HG03571 (cell line): ENCODE data around the gene CNN3.

Experiments
- ATAC-seq: cut with Tn5 transposase; IDR thresholded peaks from one replicate; pipeline ENCODE4 v1.9.1; 2021; ENCODE audit not compliant: unreplicated experiment

The CNN3 gene

DNA sequence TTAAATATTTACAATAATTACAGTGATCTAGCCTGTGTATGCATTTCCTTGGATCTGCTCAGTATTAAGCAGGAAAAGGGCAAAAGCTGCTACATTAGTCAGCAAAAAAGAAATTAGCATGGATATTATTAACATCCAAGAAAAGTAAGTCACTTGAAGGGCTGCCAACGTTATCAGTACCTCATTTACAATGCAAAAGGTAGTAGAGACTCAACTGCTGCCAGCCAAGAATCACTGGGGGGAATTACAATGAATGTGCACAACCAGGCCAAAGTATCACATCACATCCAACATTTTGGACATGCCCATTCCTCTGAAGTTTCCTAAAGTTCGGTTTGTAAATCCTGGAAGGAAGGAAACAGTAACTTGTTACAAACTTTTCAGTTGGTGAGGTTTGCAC, 1.9 kb downstream of the CNN3 start:
- ATAC-seq = no peak

DNA sequence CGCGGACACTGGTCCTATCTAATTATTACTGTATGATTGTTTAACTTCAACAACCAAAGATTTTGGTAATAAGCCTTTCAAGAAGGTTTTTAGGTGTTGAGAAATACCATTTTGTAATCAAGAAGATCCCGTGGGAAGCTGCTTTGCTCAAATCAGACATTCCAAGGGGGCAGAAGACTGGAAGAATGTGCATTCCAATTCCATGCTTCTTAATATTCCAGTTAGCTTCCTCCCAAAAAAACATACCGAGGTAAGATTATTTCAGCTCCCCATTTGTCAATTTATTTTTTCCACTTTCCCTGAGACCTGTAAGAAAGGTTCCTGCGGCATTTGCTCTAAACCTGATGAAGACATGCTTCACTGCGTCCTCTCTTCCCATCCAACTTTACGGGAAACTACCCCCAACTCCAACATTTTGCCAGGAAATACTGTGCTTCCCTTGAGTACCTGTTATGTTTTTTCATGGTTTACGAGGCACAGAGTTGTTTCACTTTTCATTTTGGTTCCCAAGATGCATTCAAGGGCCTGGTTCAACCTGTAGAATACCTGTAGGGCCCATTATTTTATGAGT, 4.1 kb downstream of the CNN3 start:
- no peak for ATAC-seq

DNA sequence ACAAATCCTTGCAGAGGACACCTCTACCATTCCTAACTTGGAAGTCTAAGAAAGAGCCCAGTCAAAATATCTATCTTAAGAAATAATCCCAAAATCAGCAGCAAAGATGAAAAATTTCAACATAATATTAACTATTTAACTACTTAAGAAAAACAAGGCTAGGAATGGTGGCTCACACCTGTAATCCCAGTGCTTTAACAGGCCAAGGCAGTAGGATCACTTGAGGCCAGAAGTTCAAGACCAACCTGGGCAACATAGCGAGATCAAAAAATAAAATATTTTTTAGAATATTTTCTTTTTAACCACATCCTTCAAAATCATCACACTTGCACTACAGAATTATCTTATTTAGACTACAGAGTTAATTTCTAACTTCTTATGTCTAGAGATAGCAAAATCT, 4.9 kb downstream of the CNN3 start:
- ATAC-seq = no peak

DNA sequence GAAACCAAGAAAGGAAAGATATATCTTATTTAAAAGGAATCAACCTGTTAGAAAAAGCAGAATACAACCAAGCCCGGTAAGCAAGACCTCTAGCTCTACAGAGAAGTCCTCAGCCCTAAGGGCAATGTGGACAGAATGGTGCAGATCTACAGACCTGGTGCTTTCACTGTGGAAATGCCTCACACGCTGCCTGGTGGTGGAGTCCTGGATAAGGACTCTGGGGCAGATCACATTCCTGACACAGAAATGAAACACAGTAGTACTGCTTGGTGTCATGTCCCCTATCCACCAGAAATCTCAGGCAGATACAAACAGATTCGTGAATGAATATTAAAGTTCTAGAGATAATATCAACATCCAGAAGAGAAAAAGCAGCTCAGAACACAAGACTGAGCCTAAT, 6.8 kb downstream of the CNN3 start:
- ATAC-seq = no peak

DNA sequence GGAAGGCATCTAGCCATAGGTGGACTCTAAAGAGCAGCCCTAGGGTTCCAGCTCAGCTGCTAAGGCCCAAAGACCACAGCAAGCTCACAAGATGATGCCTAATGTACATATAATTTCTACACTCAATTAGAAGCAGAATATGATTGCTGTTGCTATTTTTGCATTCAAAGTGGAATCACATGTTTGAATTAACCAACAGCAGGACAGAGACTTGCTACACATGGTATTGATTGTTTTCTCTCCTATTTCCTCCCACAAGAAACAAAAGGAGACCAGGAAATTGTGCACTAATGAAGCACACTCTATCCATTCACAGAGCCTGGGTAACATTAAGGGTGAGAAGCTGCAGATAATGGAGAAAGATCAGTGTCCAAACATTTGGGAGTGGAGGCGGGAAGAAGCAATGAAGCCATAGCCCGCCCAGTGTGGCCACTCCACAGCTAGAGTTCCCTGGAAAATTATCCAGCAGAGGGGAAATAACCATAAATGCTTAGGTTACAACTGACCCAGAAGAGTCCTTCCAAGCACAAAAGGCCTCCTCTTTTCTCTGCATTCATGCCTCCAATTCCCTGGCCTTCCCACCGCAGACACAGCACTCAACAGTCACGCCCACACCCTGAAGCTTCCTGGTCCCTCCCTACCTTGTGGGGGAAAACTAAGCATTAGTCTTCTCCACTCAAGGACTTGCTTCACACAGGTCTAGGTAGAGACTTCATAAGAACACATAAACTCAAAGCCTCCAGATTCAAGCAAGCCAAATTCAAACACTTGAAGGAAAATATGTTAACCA, 7.5 kb downstream of the CNN3 start:
- ATAC-seq = no peak

DNA sequence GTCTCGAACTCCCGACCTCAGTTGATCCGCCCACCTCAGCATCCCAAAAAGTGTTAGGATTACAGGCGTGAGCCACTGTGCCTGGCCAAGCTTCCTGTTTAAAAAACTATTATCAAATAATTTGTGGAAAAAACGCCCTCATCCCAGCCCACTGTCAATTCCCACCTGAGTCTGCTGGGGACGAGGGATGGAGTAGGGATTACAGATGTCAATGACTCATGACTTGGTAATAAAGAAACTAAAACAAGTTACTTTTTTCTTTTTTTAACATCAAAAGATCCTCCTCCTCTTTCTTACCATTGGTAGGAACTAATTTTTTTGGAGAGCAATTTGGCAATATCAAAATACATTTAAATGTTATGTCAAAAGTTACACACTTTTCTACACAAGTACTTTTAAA, 9.7 kb downstream of the CNN3 start:
- no peak for ATAC-seq

DNA sequence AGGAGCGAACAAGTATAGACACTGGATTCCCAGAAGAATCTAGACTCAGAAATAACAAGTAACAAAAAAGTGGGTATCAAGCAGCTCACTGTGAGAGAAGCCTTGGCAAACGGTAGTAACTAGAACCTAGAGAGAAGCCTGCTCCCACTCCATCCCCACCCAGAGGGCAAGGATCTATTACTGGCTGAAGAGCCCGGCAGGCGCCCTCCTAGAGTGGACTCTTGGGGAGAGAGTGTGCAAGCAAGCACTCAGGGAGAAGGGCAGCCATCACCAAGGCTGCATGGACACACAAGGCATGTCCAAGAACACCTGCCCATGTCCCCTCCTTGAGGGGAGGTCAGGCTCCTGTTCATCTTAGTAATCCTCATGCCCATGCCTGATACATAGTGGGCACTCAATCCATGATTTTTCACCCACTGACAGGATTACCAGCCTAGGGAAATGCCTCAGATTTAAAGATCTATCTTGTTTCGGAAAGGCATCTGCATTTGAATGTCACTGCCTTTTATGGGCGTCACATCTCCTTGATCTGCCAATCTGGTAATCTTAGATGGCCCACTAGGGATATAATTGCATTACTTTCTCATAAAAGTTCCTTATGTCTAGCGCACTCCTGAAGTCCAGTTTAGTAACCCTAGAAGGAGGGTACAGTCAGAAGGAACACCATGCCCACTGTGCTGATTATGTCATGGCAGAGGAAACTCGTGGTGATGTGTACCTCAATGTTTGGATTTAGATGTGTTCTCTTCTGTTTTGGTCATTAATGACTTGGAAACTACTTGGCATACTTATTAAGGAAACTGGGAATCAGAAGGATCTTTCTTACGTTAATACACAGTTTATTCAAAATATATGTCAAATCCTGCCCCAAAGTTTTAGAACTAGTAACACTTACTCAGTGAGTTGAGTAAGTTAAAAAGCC, 14.4 kb downstream of the CNN3 start:
- ATAC-seq = no peak

DNA sequence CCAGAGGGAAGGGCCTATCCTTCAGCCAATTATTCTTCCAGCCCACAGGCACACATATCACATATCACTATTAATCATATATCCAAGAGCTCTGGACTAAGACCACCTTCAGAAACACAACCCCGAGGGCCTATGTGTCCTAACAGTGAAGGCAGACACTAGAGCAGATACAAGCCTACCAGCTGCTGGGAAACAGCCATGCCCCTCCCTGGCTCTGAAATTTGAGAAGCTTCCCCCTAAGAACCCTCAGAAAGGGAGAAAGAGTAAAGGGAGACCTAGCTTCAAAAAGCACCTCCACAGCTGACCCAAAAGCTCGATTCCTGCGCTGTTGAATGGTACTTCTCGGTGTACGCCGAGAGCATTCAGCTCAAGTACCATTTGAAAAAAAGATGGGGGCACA, 17.4 kb downstream of the CNN3 start:
- ATAC-seq = no peak

DNA sequence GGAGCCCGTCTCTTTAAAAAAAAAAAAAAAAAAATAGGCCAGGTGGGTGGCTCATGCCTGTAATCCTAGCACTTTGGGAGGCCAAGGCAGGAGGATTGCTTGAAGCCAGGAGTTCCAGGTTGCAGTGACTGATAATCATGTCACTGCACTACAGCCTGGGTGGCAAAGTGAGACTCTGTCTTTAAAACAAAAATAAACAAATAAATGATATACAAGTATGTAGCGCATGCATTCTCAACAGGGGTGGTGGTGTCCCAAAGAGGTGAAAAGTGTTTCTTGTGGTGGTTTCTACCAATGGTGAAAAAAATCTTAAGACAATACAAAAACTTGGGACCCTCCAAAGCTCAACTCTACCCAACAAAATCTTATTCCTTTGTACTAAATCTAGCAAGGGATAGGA, 17.9 kb downstream of the CNN3 start:
- no peak for ATAC-seq

DNA sequence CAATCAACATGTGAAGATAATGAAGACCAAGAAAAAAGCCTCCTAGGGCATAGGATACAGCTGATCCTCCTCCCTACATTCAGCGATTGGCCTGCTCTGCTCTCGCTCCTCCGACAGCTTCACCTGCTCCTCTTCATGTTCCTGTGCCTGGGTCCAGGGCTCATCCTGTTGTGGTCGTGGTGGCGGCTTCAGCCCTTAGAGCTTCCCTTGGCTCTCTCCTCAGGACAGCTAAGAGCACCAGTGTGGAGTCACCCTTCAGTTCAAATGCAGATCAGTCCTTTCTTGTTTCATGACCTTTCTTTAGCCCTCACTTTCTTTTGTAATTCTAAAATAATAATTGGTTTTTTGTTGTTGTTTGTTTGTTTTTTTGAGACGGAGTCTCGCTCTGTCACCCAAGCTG, 18.7 kb downstream of the CNN3 start:
- ATAC-seq = no peak

DNA sequence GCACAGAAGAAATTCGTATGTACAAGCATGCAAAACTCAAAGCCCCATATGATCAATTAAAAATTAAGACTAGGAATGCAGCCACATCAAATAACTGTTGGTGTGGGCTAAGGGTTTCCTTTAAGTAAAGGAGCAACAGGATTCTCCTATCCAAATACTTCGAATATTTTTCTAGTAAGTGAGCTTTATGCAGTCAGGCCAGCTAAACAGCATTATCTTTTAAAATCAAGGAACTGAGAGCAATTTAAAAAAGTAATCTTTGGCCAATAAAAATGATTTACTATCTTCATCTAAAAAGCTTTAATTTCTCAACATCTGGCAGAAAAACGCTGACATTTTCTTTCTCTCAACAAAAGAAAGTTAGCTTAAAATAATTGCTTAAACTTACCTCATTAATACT, 19.8 kb downstream of the CNN3 start:
- no peak for ATAC-seq

DNA sequence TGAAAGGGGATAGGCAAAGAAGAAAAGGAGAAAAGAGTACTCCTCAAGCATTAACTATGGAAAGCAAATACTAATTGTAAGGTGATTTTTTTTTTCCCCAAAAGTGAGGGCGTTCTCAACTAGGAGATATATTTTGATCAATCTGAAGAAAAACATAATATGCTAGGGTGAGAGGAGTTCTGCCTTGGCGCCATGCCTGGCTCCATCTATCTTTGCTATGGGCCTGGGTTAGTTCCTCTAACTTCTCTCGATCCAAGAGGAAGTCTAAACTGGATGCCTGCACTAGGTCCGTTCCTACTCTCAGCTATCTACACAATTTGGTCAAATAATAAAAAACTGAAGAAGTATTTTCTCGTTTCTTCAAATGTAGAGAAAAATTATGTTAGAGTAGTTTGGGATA, 20.5 kb downstream of the CNN3 start:
- no peak for ATAC-seq

DNA sequence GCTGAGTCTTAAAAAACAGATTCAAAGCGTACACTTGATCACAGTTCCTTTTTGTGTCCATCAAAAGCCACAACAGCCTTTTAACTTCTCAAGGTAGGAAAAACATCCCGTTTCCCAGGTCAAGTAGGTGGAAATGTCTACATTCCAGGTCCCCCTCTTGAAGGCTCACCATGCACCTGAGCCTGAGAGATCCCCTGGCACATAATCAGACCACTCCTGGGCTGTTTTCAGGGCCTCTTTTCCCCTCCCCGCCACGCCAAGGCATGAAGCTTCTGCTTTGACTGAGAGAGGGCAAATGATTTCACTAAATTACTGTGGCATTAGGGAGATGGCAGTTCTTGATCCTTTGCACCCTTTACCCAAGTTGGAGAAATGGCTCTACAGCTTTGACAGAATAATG, 21.7 kb downstream of the CNN3 start:
- ATAC-seq = no peak

DNA sequence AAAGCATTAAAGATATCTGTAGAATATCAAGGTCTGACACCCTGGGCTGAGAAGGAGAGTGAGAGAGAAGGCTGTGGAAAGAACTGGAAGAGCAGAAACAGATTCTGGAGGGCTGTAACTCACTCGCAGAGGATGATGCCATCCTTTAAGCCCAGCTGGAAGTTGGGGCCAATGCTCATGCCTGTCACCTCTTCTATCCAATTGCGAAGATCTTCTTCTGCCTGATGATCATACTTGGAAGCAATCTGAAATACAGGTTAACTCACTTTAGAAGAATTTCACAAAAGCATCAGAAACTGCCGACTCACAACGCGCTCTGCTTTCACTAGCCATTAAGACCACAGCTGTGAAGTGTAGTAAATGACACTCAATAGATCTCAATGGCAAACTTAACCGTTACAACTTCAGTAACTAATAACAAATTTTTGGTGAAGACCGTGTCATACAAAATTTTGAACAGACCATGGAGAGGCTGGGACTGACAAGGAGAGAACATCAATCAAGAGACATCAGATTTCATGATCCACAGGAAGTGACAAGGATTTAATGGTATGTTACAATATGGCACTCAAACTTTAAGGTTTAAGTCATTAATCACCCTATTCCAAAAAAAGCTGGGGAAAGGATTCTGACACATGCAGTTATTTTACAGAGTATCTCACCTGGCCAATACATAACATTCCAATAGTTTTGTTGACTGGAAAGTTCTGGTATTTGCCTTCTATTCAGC, 23.5 kb downstream of the CNN3 start:
- ATAC-seq = no peak

DNA sequence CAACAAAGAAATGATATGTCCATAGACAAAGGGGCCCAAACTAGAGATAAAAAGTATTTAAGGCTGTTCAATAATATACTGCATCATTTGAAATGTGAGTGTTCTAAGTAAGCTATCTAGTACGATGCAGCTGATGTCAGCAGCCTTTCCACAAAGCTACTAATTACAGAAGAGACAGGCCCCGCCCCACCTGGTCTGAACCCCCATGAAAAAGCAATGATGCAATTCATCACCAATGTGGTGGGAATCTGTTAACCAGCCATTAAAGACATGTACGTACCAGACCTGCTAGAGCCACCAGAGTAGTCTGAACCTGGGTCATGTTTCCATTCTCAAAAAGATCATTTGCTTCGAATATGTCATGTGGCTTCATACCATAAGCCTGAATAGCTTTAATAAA, 25.1 kb downstream of the CNN3 start:
- ATAC-seq = no peak

DNA sequence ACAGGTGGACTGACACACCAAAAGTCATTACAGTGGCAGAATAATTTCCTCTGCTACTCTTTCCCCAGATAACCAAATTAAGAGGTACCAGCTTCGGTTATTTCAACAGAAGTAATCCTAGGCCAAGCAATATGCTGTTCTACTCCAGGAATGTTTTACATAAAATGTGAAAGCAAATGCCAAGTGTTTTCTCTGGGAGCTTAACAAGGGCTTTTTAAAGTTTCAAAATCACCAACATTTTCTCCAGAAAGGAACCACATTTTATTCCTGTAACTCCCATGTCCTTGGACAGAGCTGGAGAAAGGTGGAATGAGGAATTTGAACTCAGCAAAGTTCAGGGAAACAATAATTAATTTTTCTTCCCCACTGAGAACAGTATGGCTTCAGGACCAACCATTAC, 27.2 kb downstream of the CNN3 start:
- no peak for ATAC-seq

DNA sequence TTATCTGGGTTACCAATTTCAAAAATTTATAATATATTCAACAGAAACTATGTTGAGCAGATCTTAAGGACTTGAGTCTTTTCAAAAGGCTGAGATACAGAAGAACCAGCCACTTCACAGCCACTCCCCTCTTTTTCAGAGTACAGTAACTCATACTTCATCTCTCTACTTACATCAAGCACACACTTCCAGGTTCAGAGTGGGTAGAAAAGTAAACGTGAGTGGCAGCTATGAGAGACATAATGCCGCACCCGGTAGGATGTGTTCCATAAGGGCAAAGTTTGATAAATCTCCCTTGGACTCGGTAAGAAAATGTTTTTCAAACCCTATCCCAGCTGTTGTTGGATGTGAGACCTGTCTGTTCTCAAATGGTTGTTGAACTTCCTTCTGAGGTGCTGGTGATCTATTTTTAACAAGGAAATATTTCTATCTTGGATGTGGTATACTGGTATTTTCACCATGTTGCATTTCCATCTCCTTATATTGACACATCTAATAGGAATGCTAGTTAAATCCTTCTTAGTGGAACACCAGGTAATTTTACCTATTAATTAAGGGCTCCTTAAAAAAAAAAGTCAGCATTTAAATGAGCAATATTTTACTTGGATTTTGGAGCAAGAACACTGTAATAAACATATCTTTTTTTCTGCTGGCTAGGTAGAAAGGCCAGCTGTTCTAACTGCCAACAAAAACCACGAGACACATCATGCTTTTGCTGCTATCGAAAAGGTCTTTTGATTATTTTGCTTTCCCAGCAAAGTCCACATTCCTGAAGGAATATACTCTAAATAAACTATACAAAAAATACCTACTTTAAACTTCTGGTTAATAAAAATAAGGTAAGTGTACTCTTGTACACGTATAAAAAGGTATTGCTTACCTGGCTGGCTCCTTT, 28.2 kb downstream of the CNN3 start:
- ATAC-seq = no peak

DNA sequence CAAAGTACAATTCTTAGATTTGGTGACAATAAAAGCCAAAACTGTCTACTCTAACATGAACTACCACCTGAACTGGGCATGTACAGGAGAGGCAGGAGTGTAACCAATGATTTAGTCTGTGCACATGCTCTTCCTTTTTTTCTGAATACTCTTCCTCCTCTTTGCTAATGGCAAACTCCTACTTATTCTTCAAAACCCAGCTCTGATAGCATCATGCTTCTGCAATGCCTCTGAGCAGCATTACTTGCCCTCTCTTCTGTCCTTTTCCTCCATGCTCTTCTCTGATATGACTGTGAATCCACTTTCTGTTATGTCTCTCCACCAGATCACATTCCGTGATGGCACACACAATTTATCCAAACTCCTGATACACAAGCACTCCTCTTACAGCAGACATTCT, 31.4 kb downstream of the CNN3 start:
- no peak for ATAC-seq

DNA sequence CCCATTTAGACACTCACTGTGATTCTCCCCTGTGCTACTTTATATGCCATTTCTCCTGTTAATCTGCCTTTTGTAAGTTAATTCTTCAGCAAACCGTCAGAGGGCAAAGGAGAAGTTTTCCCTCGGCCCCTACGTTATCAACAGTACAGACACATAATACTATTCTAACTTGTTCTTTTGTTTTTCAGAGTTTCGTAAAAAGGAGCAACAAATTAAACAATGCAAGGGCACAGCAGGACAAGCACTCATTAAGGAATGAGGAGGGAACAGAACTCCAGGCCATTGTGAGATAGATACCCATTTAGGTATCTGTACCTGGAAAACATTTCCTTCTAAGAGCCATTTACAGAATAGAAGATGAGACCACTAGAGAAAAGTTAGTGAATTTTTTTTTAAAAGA, 32.3 kb downstream of the CNN3 start:
- ATAC-seq = no peak

DNA sequence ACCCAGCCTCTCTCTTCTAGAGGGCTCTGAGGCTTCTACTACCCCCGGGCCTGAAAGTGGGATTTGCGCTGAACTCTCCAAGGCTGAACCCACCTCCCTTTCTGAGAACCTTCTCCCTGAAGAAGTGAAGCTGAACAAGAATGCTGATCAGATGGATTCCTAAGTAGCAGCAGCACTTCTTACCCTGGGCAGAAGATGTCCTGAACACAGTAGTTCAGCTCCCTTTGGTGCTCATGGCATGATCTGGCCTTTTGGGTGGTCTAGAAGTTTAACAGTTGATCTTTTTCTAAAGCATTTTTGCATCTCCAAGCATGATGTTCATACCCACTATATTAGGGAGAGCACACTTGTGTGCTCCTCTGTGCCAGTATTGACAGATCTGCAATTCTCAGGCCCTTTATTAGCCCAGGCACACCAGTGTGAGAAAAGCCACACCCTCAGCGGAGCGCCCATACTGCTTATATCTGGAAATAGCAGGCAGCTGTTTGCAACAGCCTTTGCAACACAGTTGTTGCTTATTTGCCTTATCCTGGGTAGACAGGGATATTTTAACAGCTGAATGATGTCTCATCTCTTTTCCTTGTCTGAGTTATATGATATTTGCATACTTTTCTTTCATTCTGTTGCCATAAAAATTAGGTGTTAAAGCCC, 34.2 kb downstream of the CNN3 start:
- no peak for ATAC-seq
